Mucosa of rectum (tissue), 2 donors: ENCODE results near the gene PARP15.

ENCODE experiments used
- H3K27ac ChIP-seq, 2 donors: one replicate each; pipeline ENCODE4 v1.7.0; 2013; ENCODE audit warnings: inconsistent platforms in 2 of 2, low read depth in 2 of 2, low read length in 2 of 2
- H3K27me3 ChIP-seq, 2 donors: one replicate each; pipeline ENCODE4 v1.7.0; 2013; ENCODE audit warnings: low read length in 2 of 2; ENCODE audit not compliant: control insufficient read depth in 2 of 2, insufficient read depth in 2 of 2
- H3K36me3 ChIP-seq, 2 donors: one replicate each; pipeline ENCODE4 v1.7.0; 2013; ENCODE audit warnings: low read length in 2 of 2; ENCODE audit not compliant: control insufficient read depth in 2 of 2, insufficient read depth in 2 of 2
- H3K4me1 ChIP-seq, 2 donors: one replicate each; pipeline ENCODE4 v1.7.0; 2013; ENCODE audit warnings: low read length in 2 of 2, mild to moderate bottlenecking in 1 of 2; ENCODE audit not compliant: control insufficient read depth in 2 of 2, insufficient read depth in 2 of 2
- H3K4me3 ChIP-seq, 2 donors: one replicate each; pipeline ENCODE4 v1.7.0; 2013; ENCODE audit warnings: low read length in 2 of 2
- H3K9ac ChIP-seq, 2 donors: one replicate each; pipeline ENCODE4 v1.7.0; 2013; ENCODE audit warnings: low read length in 2 of 2, low read depth in 1 of 2, mild to moderate bottlenecking in 1 of 2
- H3K9me3 ChIP-seq, 2 donors: one replicate each; pipeline ENCODE4 v1.7.0; 2013; ENCODE audit warnings: low read length in 2 of 2; ENCODE audit not compliant: control insufficient read depth in 2 of 2
- donor health status: healthy.
- donor health status: Normal muscosa, but diverticular disease.

PARP15 gene

DNA sequence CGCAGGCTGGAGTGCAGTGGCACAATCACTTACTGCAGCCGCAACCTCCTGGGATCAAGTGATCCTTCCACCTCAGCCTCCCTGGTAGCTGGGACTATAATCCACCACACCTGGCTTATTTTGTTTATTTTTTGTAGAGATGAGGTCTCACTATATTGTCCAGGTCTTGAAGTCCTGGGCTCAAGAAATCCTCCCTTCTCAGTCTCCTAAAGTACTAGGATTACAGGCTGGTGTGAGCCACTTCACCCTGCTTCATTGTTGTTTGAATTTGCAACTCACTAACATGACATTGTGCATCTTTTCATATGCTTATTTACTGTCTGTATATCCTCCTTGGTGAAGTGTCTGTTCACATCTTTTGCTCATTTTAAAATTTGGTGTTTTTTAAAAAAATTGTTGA is 10.1 kb downstream of the PARP15 start:
- Histone ChIP-seq H3K4me3 (no peak overlapping the region), H3K36me3 (no peaks in the 10 kb centered on the region), H3K9ac (no peak overlapping the region), H3K27ac (no peak overlapping the region), H3K27me3 (no peaks in the 10 kb centered on the region), H3K9me3 (peaks cover 0 to 6% of the 10 kb centered on the region in 2 donors), H3K4me1 (no peaks in the 10 kb centered on the region)

GRCh38 chr3:122589297-122589696 is 11.8 kb downstream of the PARP15 start:
- H3K9ac ChIP-seq, result no peak overlapping the region
- no peaks in the 10 kb centered on the region for H3K4me1 ChIP-seq
- no peak overlapping the region for H3K4me3 ChIP-seq
- H3K36me3 ChIP-seq, result no peaks in the 10 kb centered on the region
- no peaks in the 10 kb centered on the region for H3K27me3 ChIP-seq
- H3K27ac ChIP-seq, result no peak overlapping the region
- no peaks in the 10 kb centered on the region for H3K9me3 ChIP-seq

- Histone ChIP-seq H3K9ac (no peak overlapping the region), H3K36me3 (no peaks in the 10 kb centered on the region), H3K4me3 (no peak overlapping the region), H3K4me1 (no peaks in the 10 kb centered on the region), H3K27me3 (no peaks in the 10 kb centered on the region), H3K27ac (no peak overlapping the region), H3K9me3 (no peaks in the 10 kb centered on the region)
These were observed 13.2 kb downstream of the PARP15 start for GRCh38 chr3:122590610-122591009.

DNA sequence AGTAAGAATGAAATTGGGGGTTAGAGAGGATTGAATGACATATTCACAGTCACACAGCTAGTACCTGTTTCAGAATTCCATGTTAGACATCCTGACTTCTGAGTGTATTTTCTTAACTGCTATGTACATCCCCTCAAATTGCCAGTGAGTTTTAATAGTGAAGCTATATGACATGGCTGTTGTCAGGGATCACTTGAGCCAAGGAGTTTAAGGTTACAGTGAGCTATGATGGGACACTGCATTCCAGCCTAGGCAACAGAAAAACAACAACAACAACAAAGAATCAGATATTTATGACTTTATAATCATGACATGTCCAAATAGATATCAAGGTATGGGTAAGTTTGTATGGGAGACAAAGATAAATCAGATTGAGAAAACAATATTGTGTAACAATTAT is 16.6 kb downstream of the PARP15 start:
- no peak overlapping the region for H3K27ac ChIP-seq
- no peaks in the 10 kb centered on the region for H3K4me1 ChIP-seq
- no peaks in the 10 kb centered on the region for H3K27me3 ChIP-seq
- H3K9ac ChIP-seq, result no peak overlapping the region
- H3K4me3 ChIP-seq, result no peak overlapping the region
- no peaks in the 10 kb centered on the region for H3K9me3 ChIP-seq
- no peaks in the 10 kb centered on the region for H3K36me3 ChIP-seq

GRCh38 chr3:122598151-122598550 is 20.7 kb downstream of the PARP15 start:
- no peaks in the 10 kb centered on the region for H3K9me3 ChIP-seq
- H3K36me3 ChIP-seq, result no peaks in the 10 kb centered on the region
- H3K4me3 ChIP-seq, result no peak overlapping the region
- H3K9ac ChIP-seq, result no peak overlapping the region
- no peak overlapping the region for H3K27ac ChIP-seq
- no peaks in the 10 kb centered on the region for H3K4me1 ChIP-seq
- no peaks in the 10 kb centered on the region for H3K27me3 ChIP-seq

DNA sequence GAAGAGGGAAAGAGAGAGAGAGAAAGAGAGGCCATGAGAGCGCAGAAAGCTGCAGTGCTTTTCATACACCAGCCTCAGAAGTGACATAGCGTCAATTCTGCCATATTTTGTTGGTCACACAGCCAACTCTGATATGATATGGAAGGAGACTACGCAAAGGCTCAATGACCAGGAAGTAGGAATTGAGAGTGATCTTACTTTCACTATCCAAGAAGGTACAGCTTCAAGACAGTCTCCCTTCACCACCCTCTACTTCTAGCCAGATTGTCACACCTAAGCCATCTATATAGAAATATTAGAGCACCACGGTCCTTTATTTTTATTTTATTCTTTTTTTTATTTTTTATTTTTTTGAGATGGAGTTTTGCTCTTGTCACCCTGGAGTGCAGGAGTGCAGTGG is 21.1 kb downstream of the PARP15 start:
- Histone ChIP-seq H3K9ac (no peak overlapping the region), H3K36me3 (no peaks in the 10 kb centered on the region), H3K4me1 (no peaks in the 10 kb centered on the region), H3K27me3 (no peaks in the 10 kb centered on the region), H3K27ac (no peak overlapping the region), H3K9me3 (no peaks in the 10 kb centered on the region), H3K4me3 (no peak overlapping the region)

DNA sequence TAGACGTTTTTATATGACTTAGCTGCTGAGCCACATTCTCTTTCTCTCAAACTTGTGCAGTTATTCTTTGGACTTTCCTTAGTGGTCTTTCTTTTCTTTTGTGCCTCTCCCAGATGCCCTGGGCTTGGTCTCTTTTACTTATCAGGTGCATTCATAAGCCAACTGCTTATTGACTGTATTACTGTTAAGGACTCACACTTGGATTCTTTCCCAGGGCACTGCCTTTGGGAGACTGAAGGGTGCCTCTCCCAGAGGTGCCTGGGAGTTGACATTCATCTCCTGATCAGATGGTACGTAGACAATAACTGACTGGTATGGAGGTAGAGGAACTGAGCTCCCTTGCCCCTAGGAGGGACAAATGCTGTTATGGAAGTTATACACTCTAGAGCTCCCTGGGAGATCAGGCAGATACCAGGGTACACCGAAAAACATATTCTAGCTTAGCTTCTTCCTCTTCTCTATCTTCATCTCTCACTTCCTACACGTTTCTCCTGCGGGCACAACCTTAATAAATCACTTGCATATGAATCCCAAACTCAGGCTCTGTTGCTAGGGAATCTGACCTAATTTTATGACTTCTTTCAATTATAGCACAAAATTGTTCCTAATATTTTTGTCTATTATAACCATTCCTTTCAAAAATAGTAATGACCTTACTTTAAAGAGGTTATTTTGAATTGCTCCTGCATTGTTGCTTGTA is 24.7 kb downstream of the PARP15 start:
- Histone ChIP-seq H3K4me1 (no peaks in the 10 kb centered on the region), H3K36me3 (no peaks in the 10 kb centered on the region), H3K27ac (no peak overlapping the region), H3K4me3 (no peak overlapping the region), H3K9ac (no peak overlapping the region), H3K27me3 (no peaks in the 10 kb centered on the region), H3K9me3 (no peaks in the 10 kb centered on the region)

DNA sequence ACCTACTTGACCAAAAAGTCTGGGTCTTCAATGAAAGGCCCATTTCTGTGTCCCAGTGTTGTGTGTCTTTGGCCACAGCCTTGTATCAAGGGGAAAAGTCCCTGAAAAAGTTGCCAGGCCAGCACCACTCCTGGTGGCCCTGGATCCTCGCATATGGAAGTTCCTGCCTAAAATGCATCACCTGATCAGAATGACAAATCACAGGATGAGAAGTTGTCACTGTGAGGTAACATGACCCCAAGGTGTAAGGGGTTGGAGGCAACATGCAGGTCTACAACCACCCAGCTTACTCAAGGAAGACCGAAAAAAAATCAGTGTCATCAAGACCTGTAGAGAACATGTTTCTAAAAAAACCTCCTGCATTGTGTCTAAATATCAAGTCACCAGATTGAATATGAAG is 25.6 kb downstream of the PARP15 start:
- H3K4me3 ChIP-seq, result no peak overlapping the region
- no peaks in the 10 kb centered on the region for H3K9me3 ChIP-seq
- H3K27ac ChIP-seq, result no peak overlapping the region
- no peaks in the 10 kb centered on the region for H3K27me3 ChIP-seq
- no peaks in the 10 kb centered on the region for H3K4me1 ChIP-seq
- no peak overlapping the region for H3K9ac ChIP-seq
- H3K36me3 ChIP-seq, result no peaks in the 10 kb centered on the region

- no peak overlapping the region for H3K27ac ChIP-seq
These were observed 28.9 kb downstream of the PARP15 start for GRCh38 chr3:122606330-122606729.

DNA sequence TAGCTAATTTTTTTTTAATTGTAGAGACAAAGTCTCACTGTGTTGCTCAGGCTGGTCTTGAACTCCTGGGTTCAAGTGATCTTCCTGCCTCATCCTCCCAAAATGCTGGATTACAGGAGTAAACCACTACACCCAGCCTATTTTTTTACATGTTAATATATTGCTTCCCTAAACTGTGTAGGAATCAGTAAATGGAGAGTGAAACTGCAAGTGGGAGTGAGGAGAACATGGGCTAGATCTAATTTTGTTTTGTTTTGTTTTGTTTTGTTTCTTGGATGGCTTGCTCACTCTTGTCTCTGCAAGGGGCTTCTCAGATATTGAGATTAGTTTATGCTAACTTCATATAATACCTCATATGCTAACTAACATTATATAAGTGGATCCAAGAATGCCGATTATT is 31.5 kb downstream of the PARP15 start:
- no peaks in the 10 kb centered on the region for H3K27me3 ChIP-seq
- H3K9ac ChIP-seq, result no peak overlapping the region
- H3K4me1 ChIP-seq, result no peaks in the 10 kb centered on the region
- no peaks in the 10 kb centered on the region for H3K36me3 ChIP-seq
- no peaks in the 10 kb centered on the region for H3K9me3 ChIP-seq
- no peak overlapping the region for H3K27ac ChIP-seq
- H3K4me3 ChIP-seq, result no peak overlapping the region

More at GRCh38 chr3:122606330-122606729, 28.9 kb downstream of the PARP15 start:
- no peak overlapping the region for H3K4me3 ChIP-seq
- H3K9ac ChIP-seq, result no peak overlapping the region
- no peaks in the 10 kb centered on the region for H3K27me3 ChIP-seq
- H3K4me1 ChIP-seq, result no peaks in the 10 kb centered on the region
- H3K36me3 ChIP-seq, result no peaks in the 10 kb centered on the region
- H3K9me3 ChIP-seq, result no peaks in the 10 kb centered on the region
